Pons (tissue), 1 donor: ENCODE results near the gene BACH2.

Experiments
- DNase-seq: peaks from one replicate; pipeline ENCODE4 v3.0.0-alpha.2; 2016; ENCODE audit warnings: low spot score

BACH2 gene

GRCh38 chr6:90095788-90096187, 200.9 kb downstream of the BACH2 start:
- DNase-seq: no peak

- no peak for DNase-seq
These were observed 201.5 kb downstream of the BACH2 start for GRCh38 chr6:90095145-90095544.

- DNase-seq: no peak
These were observed 203.0 kb downstream of the BACH2 start for GRCh38 chr6:90093558-90094073.

- DNase-seq: no peak
These were observed 205.8 kb downstream of the BACH2 start for GRCh38 chr6:90090866-90091265.

- no peak for DNase-seq
These were observed 208.6 kb downstream of the BACH2 start for GRCh38 chr6:90088009-90088408.

- no peak for DNase-seq
These were observed 209.4 kb downstream of the BACH2 start for GRCh38 chr6:90087106-90087833.

GRCh38 chr6:90086517-90086916, 210.1 kb downstream of the BACH2 start:
- no peak for DNase-seq

GRCh38 chr6:90083891-90084290, 212.8 kb downstream of the BACH2 start:
- DNase-seq: no peak

- DNase-seq: peak; percentile 69
These were observed 213.8 kb downstream of the BACH2 start for GRCh38 chr6:90082847-90083246.

GRCh38 chr6:90080876-90081481, 215.7 kb downstream of the BACH2 start:
- DNase-seq: peak; percentile 62

GRCh38 chr6:90079560-90080490, 216.8 kb downstream of the BACH2 start:
- no peak for DNase-seq

- DNase-seq: no peak
These were observed 217.9 kb downstream of the BACH2 start for GRCh38 chr6:90078513-90079289.

- DNase-seq: no peak
These were observed 219.9 kb downstream of the BACH2 start for GRCh38 chr6:90076511-90077415.

- DNase-seq: peak; percentile 97
These were observed 222.3 kb downstream of the BACH2 start for GRCh38 chr6:90074161-90074850.

GRCh38 chr6:90072935-90073464, 223.6 kb downstream of the BACH2 start:
- DNase-seq: no peak

- DNase-seq: no peak
These were observed 224.1 kb downstream of the BACH2 start for GRCh38 chr6:90072501-90072900.

GRCh38 chr6:90068703-90069523, 227.7 kb downstream of the BACH2 start:
- DNase-seq: no peak

GRCh38 chr6:90068264-90068663, 228.4 kb downstream of the BACH2 start:
- DNase-seq: no peak

GRCh38 chr6:90066697-90067096, 229.9 kb downstream of the BACH2 start:
- no peak for DNase-seq
